Activated naive CD8-positive, alpha-beta T cell treated with anti-CD3 and anti-CD28 coated beads, Interleukin-2, amount 50 U/mL, for 16 hours (primary cell): ENCODE results near the gene LEFTY1.

Source experiments
- DNase-seq: peaks from one replicate; pipeline ENCODE4 v3.0.0-alpha.2; 2020; ENCODE audit warnings: low read depth, low spot score

Gene LEFTY1

GRCh38 chr1:225873281-225873850 is 15.6 kb downstream of the LEFTY1 start:
- no peak for DNase-seq

DNA sequence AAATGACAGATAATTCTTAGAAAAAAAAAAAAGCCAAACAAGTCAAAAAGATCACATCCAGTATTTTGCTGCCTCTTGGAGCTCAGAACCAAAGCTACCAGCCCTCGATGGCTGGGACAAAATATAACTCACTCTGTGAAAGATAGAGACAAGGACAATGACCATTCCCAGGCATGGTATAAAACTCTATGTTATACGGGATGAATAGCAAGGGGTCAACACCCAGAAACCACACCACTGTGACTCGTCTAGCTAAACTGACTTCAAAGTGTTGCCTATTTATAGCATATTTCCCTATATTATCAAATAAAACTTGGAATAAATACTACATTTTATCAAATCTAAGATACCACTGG is 16.9 kb downstream of the LEFTY1 start:
- no peak for DNase-seq

GRCh38 chr1:225871359-225872074 is 17.4 kb downstream of the LEFTY1 start:
- DNase-seq, result no peak

DNA sequence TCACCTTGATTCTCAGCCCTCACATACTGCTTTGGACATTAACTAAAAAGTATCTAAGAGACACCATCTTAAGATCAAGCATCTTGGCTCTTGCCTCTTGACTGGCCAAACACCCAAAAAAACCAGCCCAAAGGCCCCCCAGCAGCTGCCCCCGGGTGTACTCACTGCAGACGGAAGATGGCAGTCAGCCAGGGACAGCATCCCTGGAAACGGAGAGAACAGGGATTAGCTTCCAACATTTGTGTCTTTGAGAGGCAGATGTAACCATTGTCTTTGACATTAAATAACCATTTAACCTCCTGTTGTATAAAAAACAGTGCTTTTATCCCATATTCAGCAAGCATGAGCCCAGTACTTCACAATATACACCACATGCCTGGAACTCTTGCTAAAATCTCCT is 18.0 kb downstream of the LEFTY1 start:
- no peak for DNase-seq

GRCh38 chr1:225868631-225869330 is 20.2 kb downstream of the LEFTY1 start:
- no peak for DNase-seq

GRCh38 chr1:225866981-225867380 is 22.0 kb downstream of the LEFTY1 start:
- no peak for DNase-seq

GRCh38 chr1:225866061-225866837 is 22.7 kb downstream of the LEFTY1 start:
- peak; percentile 61 for DNase-seq

DNA sequence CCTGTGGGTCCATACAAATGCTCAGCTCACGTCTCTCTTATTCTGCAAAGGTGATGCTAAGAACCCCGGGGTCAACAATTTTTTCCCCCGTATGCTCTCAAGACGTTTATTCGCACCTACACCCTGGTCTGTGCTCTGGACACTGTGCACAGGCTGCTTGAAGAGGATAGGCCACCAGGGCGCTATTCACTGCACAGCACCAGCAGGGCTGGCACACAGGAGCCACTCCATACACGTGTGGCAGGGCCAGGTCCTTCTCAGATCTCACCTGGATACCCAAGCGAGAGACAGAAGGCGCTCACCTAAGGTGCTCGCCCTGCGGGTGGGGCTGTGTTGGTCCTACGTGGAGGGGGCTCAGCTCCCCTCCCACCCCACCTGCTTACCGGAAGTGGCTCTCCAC is 23.4 kb downstream of the LEFTY1 start:
- DNase-seq, result no peak

GRCh38 chr1:225863167-225863566 is 25.8 kb downstream of the LEFTY1 start:
- DNase-seq, result no peak

GRCh38 chr1:225862581-225862950 is 26.4 kb downstream of the LEFTY1 start:
- no peak for DNase-seq

DNA sequence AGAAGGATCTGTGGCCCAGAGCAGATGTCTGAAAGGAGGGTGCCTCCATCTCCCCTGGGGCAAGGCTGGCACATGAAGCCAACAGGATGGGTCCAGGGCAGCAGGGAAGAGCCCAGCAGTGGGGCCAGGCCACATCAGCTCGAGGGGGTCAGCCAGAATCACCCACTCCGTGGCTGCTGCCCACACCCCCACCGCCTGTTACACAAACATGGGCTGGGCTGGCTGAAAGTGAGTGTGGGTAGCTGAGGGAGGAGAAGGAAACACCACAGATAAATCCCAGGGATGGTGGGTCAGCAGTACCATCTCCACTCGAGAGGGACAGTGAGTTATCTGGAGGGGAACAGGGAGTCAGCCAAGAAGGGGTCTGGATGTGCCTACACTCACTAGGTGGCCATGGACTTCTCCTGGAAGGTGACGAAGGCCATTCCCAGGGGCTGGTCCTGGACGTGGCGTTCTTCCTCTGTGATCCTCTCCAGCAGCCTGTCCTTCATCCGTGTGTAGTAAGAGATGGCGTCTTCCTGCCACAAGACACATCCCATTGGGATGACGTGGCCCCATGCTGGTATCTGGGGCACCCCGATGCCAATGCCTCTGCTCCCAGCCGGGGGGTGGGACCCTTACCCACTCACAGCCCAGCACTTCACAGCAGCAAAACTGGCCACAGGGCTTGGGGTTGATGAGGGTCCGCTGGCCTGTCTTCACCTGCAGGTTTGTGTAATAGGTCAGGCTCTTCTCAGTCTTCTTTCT is 26.9 kb downstream of the LEFTY1 start:
- no peak for DNase-seq

- no peak for DNase-seq
Observed at GRCh38 chr1:225860876-225861441, 28.0 kb downstream of the LEFTY1 start.

DNA sequence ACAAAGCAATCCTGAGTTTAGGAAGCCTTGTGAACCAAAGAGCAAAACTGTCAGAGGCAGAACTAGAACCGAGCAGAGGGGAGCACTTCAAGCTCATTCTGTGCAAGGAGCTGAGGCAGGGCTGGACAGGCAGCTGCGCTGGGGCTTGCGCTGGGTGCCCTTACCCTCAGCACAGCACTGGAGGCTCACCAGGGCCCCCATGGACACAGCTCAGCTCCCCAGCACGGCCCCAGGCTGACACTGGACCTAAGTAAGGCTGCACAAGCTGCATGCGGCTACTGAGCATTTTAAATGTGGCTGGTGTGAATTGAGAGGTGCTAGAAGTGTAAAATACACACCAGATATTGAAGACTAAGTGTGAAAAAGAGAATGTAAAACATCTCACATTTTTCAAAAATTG is 28.8 kb downstream of the LEFTY1 start:
- no peak for DNase-seq

- DNase-seq, result no peak
Observed at GRCh38 chr1:225859151-225859550, 29.8 kb downstream of the LEFTY1 start.

DNA sequence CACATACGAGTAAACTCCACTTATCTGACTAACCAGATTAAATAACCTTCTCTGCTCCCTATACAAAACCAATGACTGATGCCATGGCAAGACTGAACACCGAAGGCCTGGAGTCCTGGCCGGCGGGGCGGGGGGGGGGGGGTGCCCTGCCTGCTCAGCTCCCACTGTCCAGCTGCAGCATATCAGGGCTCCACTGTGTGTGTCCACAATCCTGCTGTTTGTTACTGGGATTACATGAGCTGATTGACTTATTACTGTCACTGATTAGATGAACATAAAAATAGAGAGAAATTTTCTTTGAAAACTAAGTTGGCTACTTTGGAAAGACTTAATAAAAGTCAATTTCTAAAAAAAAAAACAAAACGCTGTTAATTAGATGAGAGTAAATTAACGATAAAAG is 31.7 kb downstream of the LEFTY1 start:
- no peak for DNase-seq

DNA sequence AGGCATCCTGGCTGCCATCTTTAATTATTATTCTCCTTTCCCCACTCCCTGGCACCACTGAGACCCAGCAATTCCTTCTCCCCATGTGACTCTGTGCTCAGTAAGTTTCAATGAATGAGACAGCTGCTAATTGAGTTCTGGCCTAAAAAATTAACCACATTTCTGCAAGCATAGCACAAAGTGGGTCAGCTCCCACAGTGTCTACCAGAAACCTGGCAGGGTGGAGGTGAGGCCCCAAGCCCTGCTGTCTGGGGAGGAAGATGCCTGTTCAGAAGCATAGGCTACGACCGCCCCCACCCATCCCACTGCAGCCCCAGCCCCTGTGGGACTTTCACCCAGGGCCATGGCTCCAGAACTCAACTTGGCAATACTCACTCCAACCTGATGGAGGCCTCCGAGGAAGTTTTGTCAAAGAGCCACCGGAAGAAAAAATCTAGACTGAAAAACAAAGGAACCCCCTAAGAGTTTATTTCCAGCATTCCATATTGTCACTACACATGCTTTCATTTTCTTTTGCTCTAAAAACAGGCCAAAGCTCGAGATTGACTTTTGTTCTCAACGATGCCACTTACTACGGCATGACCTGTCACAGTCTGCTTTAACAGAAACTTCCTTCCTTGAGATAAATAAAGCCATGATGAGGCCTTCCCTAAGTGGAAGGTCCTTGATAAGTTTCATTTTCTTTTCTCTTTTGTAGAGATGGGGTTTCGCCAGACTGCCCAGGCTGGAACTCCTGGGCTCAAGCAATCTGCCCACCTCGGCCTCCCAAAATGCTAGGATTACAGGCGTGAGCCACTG is 33.2 kb downstream of the LEFTY1 start:
- no peak for DNase-seq

GRCh38 chr1:225853441-225853840 is 35.5 kb downstream of the LEFTY1 start:
- DNase-seq, result no peak

DNA sequence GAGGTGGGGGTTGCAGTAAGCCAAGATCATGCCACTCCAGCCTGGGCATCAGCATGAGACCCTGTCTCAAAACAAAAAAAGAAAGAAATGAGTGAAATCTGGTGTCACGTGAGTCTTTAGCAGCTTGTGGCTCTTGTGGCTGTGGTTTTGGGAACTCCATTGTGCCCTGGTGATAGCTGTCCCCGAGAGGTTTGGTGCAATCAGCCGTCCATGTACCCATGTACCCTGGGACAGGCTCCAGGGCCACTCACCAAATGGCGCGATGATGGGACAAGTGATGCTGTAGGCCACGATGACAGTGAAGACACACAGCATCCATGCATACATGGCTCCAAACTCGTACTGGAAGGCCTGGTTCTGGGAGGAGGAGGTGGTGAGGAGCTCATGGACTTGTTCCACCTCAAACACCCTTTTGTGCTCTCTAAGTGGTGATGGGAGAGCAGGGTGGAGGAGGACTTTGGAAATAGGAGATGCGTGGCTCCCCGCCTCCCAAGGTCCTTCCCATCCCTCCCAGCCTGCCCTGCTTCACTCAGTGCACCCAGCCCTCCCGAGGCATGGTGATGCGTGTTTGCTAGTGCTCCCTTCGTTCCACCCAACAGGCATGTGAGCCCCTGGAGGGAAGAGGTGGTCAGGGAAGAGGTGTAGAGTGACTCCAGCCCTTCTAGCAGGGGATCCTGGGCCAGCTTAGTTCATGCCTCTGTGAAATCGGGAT is 36.4 kb downstream of the LEFTY1 start:
- no peak for DNase-seq

GRCh38 chr1:225851805-225852204 is 37.1 kb downstream of the LEFTY1 start:
- DNase-seq, result no peak

- DNase-seq, result no peak
Observed at GRCh38 chr1:225850370-225850769, 38.6 kb downstream of the LEFTY1 start.
